Muscle of leg (tissue), 16 donors: Measurements from ENCODE around the gene VAMP3. TPM values are rescaled to one million over a fixed set of nuclear protein-coding genes. Genes with fewer than 3 reads are reported as not detected.

Experiments
- DNase-seq: peaks from one replicate; pipeline ENCODE4 v3.0.0; 2013
- H3K27ac ChIP-seq: one replicate; pipeline ENCODE4 v1.5.1; 2013; ENCODE audit warnings: mild to moderate bottlenecking, low read length, control low read depth
- H3K27me3 ChIP-seq: one replicate; pipeline ENCODE4 v1.6.1; 2013; ENCODE audit warnings: low read length; ENCODE audit not compliant: control insufficient read depth, insufficient read depth
- H3K36me3 ChIP-seq: one replicate; pipeline ENCODE4 v1.6.1; 2013; ENCODE audit warnings: low read length; ENCODE audit not compliant: control insufficient read depth, insufficient read depth
- H3K4me1 ChIP-seq: one replicate; pipeline ENCODE4 v1.6.1; 2013; ENCODE audit warnings: low read length; ENCODE audit not compliant: control insufficient read depth, insufficient read depth
- H3K4me3 ChIP-seq: one replicate; pipeline ENCODE4 v1.5.1; 2013; ENCODE audit warnings: low read length, control low read depth
- H3K9me3 ChIP-seq: replicated peaks from 2 replicates; pipeline ENCODE4 v1.6.1; 2013; ENCODE audit warnings: low read depth, low read length; ENCODE audit not compliant: control insufficient read depth
- WGBS: methylation state at CpG from one replicate; pipeline ENCODE4 v1.1.5; 2013; ENCODE audit warnings: missing lambda C conversion rate; ENCODE audit not compliant: insufficient coverage; 5-methylcytosine and 5-hydroxymethylcytosine counted together
- long read RNA-seq, 11 donors: transcript quantifications; one replicate each; lab custom pipeline, GENCODE V29; 2026
- polyA plus RNA-seq, 8 donors: library from polyadenylated mRNA; unstranded; fragments of 120-200 nt; gene quantifications; one replicate each; pipeline versions ENCODE4 v1.2.1 to v1.2.3, GENCODE V29; 2013; ENCODE audit warnings: inconsistent platforms in 1 of 8, low replicate concordance in 1 of 8; ENCODE audit not compliant: insufficient read length in 8 of 8, insufficient read depth in 1 of 8
- total RNA-seq: library from RNA; stranded (reverse); fragments of 120-200 nt; gene quantifications from one replicate; pipeline ENCODE4 v1.2.4, GENCODE V29; 2013

VAMP3 gene
- total RNA-seq, result 57.5 TPM
- 10 to 100 TPM; 63.5 to 80.4 (median 73.0) TPM for polyA plus RNA-seq
- long read RNA-seq, donor 1, transcript VAMP3-201 (5 exons, 2,205 nt), result major isoform, 6 of 7 reads
- long read RNA-seq, donor 1, partial matches to known transcripts, result 0 of 7 reads
- long read RNA-seq, donor 1, other reads (novel, unspliced or antisense), result 0 of 7 reads
- long read RNA-seq, donor 2, partial matches to known transcripts, result 0 of 4 reads
- long read RNA-seq, donor 2, other reads (novel, unspliced or antisense), result 0 of 4 reads
- long read RNA-seq, donor 3, transcript VAMP3-201 (5 exons, 2,205 nt), result major isoform, 21 of 22 reads
- long read RNA-seq, donor 3, partial matches to known transcripts, result 0 of 22 reads
- long read RNA-seq, donor 3, other reads (novel, unspliced or antisense), result 0 of 22 reads
- long read RNA-seq, donor 4, transcript VAMP3-201 (5 exons, 2,205 nt), result major isoform, 25 of 27 reads
- long read RNA-seq, donor 4, partial matches to known transcripts, result 0 of 27 reads
- long read RNA-seq, donor 4, other reads (novel, unspliced or antisense), result 0 of 27 reads
- long read RNA-seq, donor 5, transcript VAMP3-201 (5 exons, 2,205 nt), result major isoform, 63 of 64 reads
- long read RNA-seq, donor 5, partial matches to known transcripts, result 0 of 64 reads
- long read RNA-seq, donor 5, other reads (novel, unspliced or antisense), result 0 of 64 reads
- long read RNA-seq, donor 6, transcript VAMP3-201 (5 exons, 2,205 nt), result major isoform, 42 of 48 reads
- long read RNA-seq, donor 6, transcript VAMP3-202 (5 exons, 954 nt), result minor isoform, 6 of 48 reads
- long read RNA-seq, donor 6, partial matches to known transcripts, result 0 of 48 reads
- long read RNA-seq, donor 6, other reads (novel, unspliced or antisense), result 0 of 48 reads
- long read RNA-seq, donor 7, transcript VAMP3-201 (5 exons, 2,205 nt), result major isoform, 34 of 35 reads
- long read RNA-seq, donor 7, partial matches to known transcripts, result 0 of 35 reads
- long read RNA-seq, donor 7, other reads (novel, unspliced or antisense), result 0 of 35 reads
- long read RNA-seq, donor 8, transcript VAMP3-201 (5 exons, 2,205 nt), result major isoform, 18 of 20 reads
- long read RNA-seq, donor 8, partial matches to known transcripts, result 0 of 20 reads
- long read RNA-seq, donor 8, other reads (novel, unspliced or antisense), result 0 of 20 reads
- long read RNA-seq, donor 9, transcript VAMP3-201 (5 exons, 2,205 nt), result major isoform, 27 of 30 reads
- long read RNA-seq, donor 9, partial matches to known transcripts, result 0 of 30 reads
- long read RNA-seq, donor 9, other reads (novel, unspliced or antisense), result 0 of 30 reads
- long read RNA-seq, donor 10, transcript VAMP3-201 (5 exons, 2,205 nt), result major isoform, 30 of 34 reads
- long read RNA-seq, donor 10, partial matches to known transcripts, result 0 of 34 reads
- long read RNA-seq, donor 10, other reads (novel, unspliced or antisense), result 0 of 34 reads
- long read RNA-seq, donor 11, transcript VAMP3-201 (5 exons, 2,205 nt), result major isoform, 31 of 32 reads
- long read RNA-seq, donor 11, partial matches to known transcripts, result 0 of 32 reads
- long read RNA-seq, donor 11, other reads (novel, unspliced or antisense), result 0 of 32 reads

GRCh38 chr1:7770997-7771822 is at the start of gene VAMP3:
VAMP3 (plus strand) TSS chr1:7771296; CDS start chr1:7771384, 88 bp downstream.
- H3K36me3 ChIP-seq, result peaks cover 4% of the 10 kb centered on the region
- no peaks in the 10 kb centered on the region for H3K9me3 ChIP-seq
- no peaks in the 10 kb centered on the region for H3K27me3 ChIP-seq
- peak within 1 kb of the TSS; percentile 88 for H3K4me3 ChIP-seq
- DNase-seq, result peak; percentile 88
- H3K27ac ChIP-seq, result peak within 1 kb of the TSS; percentile 87
- peaks cover 11% of the 10 kb centered on the region for H3K4me1 ChIP-seq
- 0% methylated on average over 95 of the region's 97 CpGs for WGBS

- Histone ChIP-seq H3K4me1 (peaks cover 38% of the 10 kb centered on the region), H3K27ac (peak overlapping the region; percentile 62), H3K27me3 (no peaks in the 10 kb centered on the region), H3K36me3 (no peaks in the 10 kb centered on the region), H3K9me3 (no peaks in the 10 kb centered on the region), H3K4me3 (no peak overlapping the region)
- no CpG with 5 or more reads among the region's 5 CpGs for WGBS
- peak; percentile 38 for DNase-seq
These were observed 49.0 kb upstream of the VAMP3 start for GRCh38 chr1:7721940-7722669.

GRCh38 chr1:7722670-7723012 is 48.5 kb upstream of the VAMP3 start:
- peaks cover 38% of the 10 kb centered on the region for H3K4me1 ChIP-seq
- H3K27ac ChIP-seq, result peak overlapping the region; percentile 20
- peak; percentile 22 for DNase-seq

GRCh38 chr1:7726623-7727022 is 44.5 kb upstream of the VAMP3 start:
- Histone ChIP-seq H3K36me3 (no peaks in the 10 kb centered on the region), H3K4me1 (peaks cover 22% of the 10 kb centered on the region), H3K27me3 (no peaks in the 10 kb centered on the region), H3K9me3 (no peaks in the 10 kb centered on the region), H3K4me3 (no peak overlapping the region), H3K27ac (no peak overlapping the region)
- 27% methylated on average over 6 of the region's 7 CpGs for WGBS
- peak; percentile 60 for DNase-seq

More at GRCh38 chr1:7722670-7723012, 48.5 kb upstream of the VAMP3 start:
- H3K36me3 ChIP-seq, result no peaks in the 10 kb centered on the region
- H3K27me3 ChIP-seq, result no peaks in the 10 kb centered on the region
- no peaks in the 10 kb centered on the region for H3K9me3 ChIP-seq
- no peak overlapping the region for H3K4me3 ChIP-seq
- WGBS, result no CpG with 5 or more reads among the region's 2 CpGs

GRCh38 chr1:7727809-7728471 is 43.2 kb upstream of the VAMP3 start:
- 64% methylated on average over 13 of the region's 14 CpGs for WGBS
- H3K9me3 ChIP-seq, result no peaks in the 10 kb centered on the region
- no peak overlapping the region for H3K27ac ChIP-seq
- H3K4me3 ChIP-seq, result no peak overlapping the region
- no peak for DNase-seq
- no peaks in the 10 kb centered on the region for H3K27me3 ChIP-seq
- peaks cover 13% of the 10 kb centered on the region for H3K4me1 ChIP-seq
- no peaks in the 10 kb centered on the region for H3K36me3 ChIP-seq

GRCh38 chr1:7729761-7730160 is 41.3 kb upstream of the VAMP3 start:
- Histone ChIP-seq H3K4me3 (no peak overlapping the region), H3K27ac (no peak overlapping the region), H3K36me3 (no peaks in the 10 kb centered on the region), H3K27me3 (no peaks in the 10 kb centered on the region), H3K9me3 (no peaks in the 10 kb centered on the region), H3K4me1 (peaks cover 13% of the 10 kb centered on the region)
- 100% methylated on average over 1 of the region's 5 CpGs for WGBS
- DNase-seq, result no peak

- 72% methylated on average over 13 of the region's 19 CpGs for WGBS
- Histone ChIP-seq H3K36me3 (peaks cover 9% of the 10 kb centered on the region), H3K27me3 (no peaks in the 10 kb centered on the region), H3K4me1 (no peaks in the 10 kb centered on the region), H3K27ac (no peak overlapping the region), H3K9me3 (no peaks in the 10 kb centered on the region), H3K4me3 (no peak overlapping the region)
- no peak for DNase-seq
These were observed 38.8 kb upstream of the VAMP3 start for GRCh38 chr1:7732331-7732730.

- Histone ChIP-seq H3K4me1 (no peaks in the 10 kb centered on the region), H3K27ac (no peak overlapping the region), H3K9me3 (no peaks in the 10 kb centered on the region), H3K36me3 (peaks cover 18% of the 10 kb centered on the region), H3K4me3 (no peak overlapping the region), H3K27me3 (no peaks in the 10 kb centered on the region)
- WGBS, result no CpG with 5 or more reads among the region's 2 CpGs
- DNase-seq, result no peak
These were observed 37.8 kb upstream of the VAMP3 start for GRCh38 chr1:7733276-7733675.
